HG03066 (cell line): ENCODE measurements around the gene WDR38.

Experiments
- ATAC-seq: cut with Tn5 transposase; IDR thresholded peaks from one replicate; pipeline ENCODE4 v1.9.1; 2021; ENCODE audit warnings: low read depth; ENCODE audit not compliant: unreplicated experiment

The WDR38 gene

GRCh38 chr9:124855944-124856765 lies 2.9 kb downstream of the WDR38 start:
- ATAC-seq, result no peak

- ATAC-seq, result no peak
These were observed 4.4 kb downstream of the WDR38 start for GRCh38 chr9:124857533-124858162.

GRCh38 chr9:124858330-124859046 lies 5.2 kb downstream of the WDR38 start:
- no peak for ATAC-seq

- ATAC-seq, result no peak
These were observed 6.7 kb downstream of the WDR38 start for GRCh38 chr9:124859803-124860581.

DNA sequence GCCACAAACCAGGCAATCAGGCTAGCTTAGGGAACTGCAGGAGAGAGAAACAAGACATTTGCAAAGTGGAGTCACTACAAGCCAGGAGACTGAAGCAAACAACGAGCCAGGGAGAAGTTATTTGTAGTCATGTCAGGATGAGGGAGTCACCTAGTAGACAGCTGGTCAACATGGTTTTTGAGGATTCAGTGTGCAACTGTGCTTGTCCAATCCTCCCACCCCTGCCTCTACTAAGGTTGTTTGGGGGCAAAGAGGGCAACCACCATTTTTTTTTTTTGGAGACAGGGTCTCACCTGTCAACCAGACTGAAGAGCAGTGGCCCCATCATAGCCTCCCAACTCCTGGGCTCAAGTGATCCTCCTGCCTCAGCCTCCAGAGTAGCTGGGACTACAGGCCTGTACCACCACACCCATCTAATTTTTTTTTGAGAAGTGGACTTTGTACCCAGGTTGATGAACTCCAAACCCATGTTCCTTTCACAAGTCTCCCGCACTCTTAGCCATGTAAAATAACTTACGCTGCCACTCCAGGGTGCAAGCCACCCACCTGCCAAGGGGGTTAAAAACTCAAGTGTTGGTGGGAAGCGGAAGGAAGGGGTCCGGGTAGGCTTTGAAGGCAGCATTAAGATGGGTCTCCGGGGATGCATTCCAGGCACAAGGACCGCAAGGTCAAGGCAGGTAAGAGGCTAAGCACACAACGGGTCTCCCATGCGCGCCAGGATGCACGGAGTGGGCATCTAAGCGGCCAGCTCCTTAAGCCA lies 7.5 kb downstream of the WDR38 start:
- ATAC-seq, result no peak

DNA sequence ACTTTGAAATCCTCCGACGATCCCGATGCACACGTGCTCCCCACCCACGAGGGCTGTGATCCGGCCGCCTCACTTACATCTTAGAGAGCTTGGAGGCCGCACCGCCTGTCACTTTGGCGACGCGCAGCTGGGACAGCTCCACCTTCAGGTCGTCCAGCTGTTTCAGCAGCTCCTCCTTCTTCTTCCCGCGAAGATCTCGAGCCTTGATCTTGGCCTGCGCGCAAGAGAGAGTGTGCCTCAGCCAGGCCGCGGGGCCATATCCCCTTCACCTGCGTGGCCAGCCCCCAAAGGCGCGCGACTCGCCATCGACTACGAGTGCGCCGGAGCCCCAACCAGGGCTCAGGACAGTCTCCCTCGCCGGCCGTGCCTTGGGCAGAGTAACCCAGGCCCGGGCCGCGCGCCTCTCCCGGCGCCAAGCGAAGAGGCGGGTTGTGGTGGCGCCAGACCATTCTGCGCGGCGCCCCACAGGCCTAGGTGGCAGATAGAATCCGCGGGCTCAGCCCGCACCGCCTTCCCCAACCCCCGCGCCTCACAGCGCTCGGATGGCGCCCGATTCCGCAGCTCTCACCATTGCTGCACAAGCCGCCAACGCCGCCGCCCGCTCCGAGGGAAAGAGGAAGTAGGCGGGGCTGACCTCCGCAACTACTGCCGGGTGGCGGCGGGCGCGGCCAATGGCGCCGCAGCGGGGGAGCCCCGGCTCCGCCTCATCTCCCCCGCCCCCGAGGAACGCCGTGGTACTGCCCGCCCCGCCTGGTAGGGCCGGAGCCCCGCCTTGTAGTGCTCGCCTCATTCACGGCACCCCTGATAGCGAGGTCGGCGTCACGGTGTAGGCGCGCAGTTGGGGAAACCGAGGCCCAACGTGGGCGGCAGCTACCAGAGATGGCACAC lies 8.3 kb downstream of the WDR38 start, which contains the start of the genes ARPC5L and RPL35:
Gene ARPC5L, plus strand, starts transcription at position 789 of the 888 bp plus-strand sequence. CDS start 7,161 bp downstream, outside the sequence.
Gene RPL35, minus strand, starts transcription at position 616 of the 888 bp plus-strand sequence. Its CDS starts 45 bp downstream, at position 571.
- peak; percentile 85 for ATAC-seq

GRCh38 chr9:124863371-124863871 lies 10.2 kb downstream of the WDR38 start:
- ATAC-seq, result no peak

DNA sequence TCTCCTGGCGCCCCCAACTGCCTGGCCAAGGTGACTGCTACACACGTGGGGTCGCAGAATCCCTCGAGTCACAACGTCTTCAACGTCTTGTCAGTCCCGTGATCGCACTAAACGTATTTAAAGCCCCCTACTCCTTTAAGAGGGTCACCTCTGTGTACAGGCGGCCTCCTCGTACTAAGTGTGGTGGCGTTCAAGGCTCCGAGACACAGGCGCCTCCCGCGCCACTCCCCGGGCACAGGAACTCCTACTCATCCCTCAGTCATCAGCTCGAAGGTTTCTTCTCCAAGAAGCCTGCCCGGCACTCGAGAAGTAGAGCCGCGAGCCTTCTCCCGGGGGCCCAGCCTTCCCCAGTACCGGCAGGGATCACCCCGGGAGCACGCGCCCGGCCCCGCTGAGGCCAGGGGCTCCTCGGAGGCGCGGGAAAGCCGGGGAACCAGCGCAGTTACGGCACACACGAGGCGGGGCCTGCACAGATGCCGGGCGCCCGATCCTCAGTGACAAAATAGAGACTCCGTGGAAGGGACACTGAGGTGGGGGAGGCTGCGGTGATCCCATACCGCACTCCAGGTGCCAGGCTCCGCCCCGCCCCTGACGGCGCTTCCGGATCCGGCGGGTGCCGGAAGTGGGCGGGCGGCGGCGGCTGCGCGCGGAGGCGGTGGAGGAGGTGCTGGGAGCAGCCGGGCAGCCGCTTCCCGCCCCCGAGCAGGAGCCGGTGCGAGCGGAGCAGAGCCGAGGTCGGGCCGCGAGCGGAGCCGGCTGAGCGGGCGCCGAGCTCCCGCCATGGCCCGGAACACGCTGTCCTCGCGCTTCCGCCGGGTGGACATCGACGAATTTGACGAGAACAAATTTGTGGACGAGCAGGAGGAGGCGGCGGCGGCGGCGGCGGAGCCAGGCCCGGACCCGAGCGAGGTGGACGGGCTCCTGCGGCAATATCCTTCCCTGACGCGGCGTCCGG lies 15.5 kb downstream of the WDR38 start:
- peak; percentile 49 for ATAC-seq

- peak; percentile 3 for ATAC-seq
These were observed 16.3 kb downstream of the WDR38 start for GRCh38 chr9:124869466-124869985.

- peak; percentile 39 for ATAC-seq
These were observed 16.8 kb downstream of the WDR38 start for GRCh38 chr9:124869986-124870560.

DNA sequence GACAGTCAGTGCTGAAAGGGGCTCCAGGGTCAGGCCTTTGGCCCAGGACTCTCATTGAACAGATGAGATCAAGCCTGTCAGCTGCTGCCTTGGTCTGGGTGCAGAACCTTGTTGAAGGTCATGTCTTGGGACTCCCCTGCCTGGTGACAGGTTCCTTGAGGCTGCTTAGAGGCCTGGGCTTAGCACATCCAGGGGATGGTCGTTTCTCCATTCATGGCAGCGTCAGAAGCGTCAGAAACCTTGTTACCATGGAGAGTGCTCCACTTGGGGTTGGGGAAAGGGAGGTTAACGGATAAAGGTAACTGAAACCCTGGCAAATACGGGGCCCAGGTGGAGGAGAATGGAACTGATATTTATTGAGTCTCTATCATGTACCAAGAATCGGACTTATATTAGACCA lies 17.5 kb downstream of the WDR38 start:
- no peak for ATAC-seq

DNA sequence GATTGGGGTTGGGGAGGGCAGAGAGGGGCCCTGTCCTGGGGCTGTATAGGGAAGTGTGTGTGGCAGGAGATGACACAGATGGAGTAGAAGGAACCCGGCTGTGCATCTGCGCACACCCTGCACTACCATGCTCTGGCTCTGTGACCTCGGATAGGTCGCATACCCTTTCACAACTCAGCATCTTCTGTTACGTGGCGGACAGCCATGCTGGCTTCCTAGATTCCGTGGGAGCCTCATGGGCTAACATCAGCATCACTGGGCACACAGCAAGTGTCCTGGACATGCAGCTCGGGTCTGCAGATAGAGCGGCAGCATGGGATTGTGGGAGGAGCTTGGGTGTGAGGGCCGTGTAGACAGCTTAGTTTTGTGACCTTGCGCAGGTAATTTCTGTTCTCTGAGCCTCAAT lies 17.9 kb downstream of the WDR38 start:
- no peak for ATAC-seq

DNA sequence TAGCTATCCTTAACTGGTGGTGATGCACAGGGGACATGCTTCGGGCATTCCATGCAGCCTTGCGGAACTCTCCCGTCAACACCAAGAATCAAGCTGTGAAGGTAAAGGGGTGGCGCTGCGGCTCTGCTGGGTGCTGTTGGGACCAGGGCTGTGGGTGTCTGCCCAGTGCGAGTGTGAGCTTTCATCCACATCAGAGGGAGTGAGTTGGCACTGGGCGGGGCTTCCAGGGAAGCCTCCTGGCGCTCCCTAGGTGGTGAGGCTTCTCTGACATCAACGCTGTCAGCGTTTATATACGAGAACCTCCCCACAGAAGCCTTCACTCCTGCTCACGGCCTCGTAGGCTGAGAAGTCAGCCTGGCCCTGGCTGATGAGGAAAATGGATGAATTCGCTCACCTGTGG lies 20.4 kb downstream of the WDR38 start:
- ATAC-seq, result no peak

DNA sequence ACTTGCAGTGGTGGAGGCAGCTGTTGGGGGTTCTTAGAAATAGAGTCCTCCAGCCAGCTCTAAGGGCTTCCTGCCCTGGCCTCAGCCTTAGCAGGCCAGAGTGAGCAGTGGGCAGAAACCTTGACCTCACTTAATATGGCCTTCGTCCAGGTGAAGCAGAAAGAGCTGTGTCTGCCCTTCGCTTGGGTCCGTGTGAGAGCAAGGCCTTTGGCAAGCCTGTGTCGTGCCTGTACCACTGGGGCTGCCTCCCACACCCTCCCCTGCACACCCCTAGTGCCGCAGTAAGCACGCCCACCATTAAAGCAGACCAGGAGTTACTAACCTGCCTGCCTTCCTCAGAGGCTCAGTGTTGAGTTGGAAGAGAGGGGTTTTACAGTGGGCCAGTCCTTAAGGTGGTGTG lies 22.2 kb downstream of the WDR38 start:
- no peak for ATAC-seq

DNA sequence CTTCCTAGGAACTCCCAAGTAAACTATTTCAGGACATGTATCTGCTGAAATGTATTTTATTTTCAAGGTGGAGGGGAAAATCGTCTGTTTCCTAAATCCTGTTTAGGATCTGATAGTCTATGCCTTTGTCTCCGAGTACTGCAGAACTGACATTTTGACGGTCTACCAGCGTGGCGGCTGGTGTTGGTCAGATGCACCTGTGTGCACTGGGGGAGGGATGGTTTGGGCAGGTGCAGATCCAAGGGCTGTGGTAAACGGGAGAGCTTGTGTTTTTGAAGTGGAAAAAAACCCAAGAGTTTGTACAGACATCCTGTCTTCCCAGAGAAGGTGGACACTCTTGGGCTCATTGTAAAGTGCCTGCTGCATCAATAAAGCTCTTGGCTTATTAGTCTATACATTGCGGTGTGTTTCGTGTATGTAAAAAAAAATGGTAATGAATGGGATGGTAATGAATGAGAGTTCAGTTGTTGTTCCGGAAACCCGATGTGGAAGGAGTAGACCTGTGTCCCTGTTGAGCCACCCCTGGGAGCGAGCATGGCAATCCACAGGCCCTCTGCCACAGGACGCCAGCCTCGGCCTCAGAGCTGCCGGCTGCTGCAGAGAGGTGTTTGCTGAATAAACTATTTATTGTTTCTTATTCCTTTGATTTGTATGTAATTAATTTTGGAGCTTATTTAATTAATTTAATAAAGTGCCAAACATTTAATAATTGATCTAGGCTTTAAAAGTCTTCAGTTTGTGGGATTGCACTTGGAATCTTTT lies 23.9 kb downstream of the WDR38 start:
- ATAC-seq, result no peak

- no peak for ATAC-seq
These were observed 24.8 kb downstream of the WDR38 start for GRCh38 chr9:124878021-124878420.
